ENCODE results near the gene SPPL2C.

DNA sequence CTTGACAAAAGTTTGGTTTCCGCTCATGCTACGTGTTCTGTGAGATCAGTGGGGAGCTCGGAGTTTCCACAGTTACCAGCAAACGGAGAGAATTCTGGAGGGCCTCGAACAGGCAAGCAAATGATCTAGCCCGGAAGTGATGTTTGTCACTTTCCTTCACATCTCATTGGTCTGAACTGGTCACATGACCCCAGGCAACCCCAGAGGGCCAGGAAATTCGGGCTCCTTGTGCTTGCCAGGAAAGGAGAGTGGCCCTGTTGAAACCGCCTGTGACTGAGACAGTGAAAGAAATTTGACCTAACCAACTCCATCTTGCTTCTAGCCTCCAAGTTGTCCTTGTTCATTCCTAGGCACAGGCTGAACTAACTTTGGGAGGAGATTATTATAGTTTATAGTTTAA lies 23.0 kb downstream of the SPPL2C start:
- no peak for TF ChIP-seq POLR2A (IDR thresholded peaks at IDR 0.05)
- TF ChIP-seq, protein P1, sequence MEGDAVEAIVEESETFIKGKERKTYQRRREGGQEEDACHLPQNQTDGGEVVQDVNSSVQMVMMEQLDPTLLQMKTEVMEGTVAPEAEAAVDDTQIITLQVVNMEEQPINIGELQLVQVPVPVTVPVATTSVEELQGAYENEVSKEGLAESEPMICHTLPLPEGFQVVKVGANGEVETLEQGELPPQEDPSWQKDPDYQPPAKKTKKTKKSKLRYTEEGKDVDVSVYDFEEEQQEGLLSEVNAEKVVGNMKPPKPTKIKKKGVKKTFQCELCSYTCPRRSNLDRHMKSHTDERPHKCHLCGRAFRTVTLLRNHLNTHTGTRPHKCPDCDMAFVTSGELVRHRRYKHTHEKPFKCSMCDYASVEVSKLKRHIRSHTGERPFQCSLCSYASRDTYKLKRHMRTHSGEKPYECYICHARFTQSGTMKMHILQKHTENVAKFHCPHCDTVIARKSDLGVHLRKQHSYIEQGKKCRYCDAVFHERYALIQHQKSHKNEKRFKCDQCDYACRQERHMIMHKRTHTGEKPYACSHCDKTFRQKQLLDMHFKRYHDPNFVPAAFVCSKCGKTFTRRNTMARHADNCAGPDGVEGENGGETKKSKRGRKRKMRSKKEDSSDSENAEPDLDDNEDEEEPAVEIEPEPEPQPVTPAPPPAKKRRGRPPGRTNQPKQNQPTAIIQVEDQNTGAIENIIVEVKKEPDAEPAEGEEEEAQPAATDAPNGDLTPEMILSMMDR (IDR thresholded peaks at IDR 0.05): no peak
